Loucy (cell line): ENCODE results near the gene ABTB2.

Experiments used
- EZH2phosphoT487 ChIP-seq: fragments of 200-600 bp; IDR thresholded peaks from 2 replicates; pipeline ENCODE4 v1.6.1; 2018; ENCODE audit warnings: antibody characterized with exemption, mild to moderate bottlenecking, moderate library complexity, borderline replicate concordance
- TF ChIP-seq, protein P1 (sequence below): fragments of 200-600 bp; sonication (generic); conservative IDR thresholded peaks from 2 replicates; pipeline ENCODE4 v1.5.1; 2014; ENCODE audit warnings: mild to moderate bottlenecking, antibody characterized with exemption, low read length

DNA sequence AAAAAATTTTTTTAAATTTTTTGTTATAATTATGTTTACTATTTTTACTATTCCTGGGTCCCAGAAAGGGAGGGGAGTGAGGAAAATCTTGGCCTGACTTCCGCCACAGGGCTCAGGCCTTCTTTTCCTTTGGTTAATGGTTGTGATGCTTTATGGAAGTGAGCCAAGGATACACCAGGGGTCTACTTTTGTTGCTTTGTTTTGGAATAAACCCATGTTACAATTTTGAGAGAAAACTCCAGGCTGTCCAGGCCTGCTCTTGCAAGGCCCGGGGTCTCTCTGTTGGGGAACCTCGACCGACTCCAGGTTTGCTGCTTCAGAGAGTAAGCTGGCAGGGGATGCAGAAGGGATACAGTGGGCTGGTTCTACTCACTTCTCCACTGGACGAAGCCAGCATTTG lies 84.7 kb downstream of the ABTB2 start:
- TF ChIP-seq, protein P1, sequence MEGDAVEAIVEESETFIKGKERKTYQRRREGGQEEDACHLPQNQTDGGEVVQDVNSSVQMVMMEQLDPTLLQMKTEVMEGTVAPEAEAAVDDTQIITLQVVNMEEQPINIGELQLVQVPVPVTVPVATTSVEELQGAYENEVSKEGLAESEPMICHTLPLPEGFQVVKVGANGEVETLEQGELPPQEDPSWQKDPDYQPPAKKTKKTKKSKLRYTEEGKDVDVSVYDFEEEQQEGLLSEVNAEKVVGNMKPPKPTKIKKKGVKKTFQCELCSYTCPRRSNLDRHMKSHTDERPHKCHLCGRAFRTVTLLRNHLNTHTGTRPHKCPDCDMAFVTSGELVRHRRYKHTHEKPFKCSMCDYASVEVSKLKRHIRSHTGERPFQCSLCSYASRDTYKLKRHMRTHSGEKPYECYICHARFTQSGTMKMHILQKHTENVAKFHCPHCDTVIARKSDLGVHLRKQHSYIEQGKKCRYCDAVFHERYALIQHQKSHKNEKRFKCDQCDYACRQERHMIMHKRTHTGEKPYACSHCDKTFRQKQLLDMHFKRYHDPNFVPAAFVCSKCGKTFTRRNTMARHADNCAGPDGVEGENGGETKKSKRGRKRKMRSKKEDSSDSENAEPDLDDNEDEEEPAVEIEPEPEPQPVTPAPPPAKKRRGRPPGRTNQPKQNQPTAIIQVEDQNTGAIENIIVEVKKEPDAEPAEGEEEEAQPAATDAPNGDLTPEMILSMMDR, result no peak
- TF ChIP-seq EZH2phosphoT487, result no peak
